T-helper 1 cell treated with Interleukin-12 subunit alpha and Interleukin-12 subunit beta and Interleukin-4 antibody, amounts not matched to agents 30 μg/mL and 1 μg/mL, for 36 hours (primary cell): Measurements from ENCODE around the gene NCOA1.

ENCODE experiments used
- H3K27ac Mint-ChIP-seq: one replicate; pipeline ENCODE4 v1.8.0; 2021; ENCODE audit warnings: mild to moderate bottlenecking, mixed read lengths
- H3K27me3 Mint-ChIP-seq: one replicate; pipeline ENCODE4 v1.8.0; 2021; ENCODE audit warnings: low read depth, mixed read lengths
- H3K36me3 Mint-ChIP-seq: one replicate; pipeline ENCODE4 v1.8.0; 2021; ENCODE audit warnings: low read depth, mixed read lengths
- H3K4me1 Mint-ChIP-seq: one replicate; pipeline ENCODE4 v1.8.0; 2021; ENCODE audit warnings: low read depth, mixed read lengths
- H3K4me3 Mint-ChIP-seq: one replicate; pipeline ENCODE4 v1.8.0; 2021; ENCODE audit warnings: mild to moderate bottlenecking, moderate library complexity, mixed read lengths
- H3K9me3 Mint-ChIP-seq: one replicate; pipeline ENCODE4 v1.8.0; 2021; ENCODE audit warnings: mixed read lengths

The NCOA1 gene

DNA sequence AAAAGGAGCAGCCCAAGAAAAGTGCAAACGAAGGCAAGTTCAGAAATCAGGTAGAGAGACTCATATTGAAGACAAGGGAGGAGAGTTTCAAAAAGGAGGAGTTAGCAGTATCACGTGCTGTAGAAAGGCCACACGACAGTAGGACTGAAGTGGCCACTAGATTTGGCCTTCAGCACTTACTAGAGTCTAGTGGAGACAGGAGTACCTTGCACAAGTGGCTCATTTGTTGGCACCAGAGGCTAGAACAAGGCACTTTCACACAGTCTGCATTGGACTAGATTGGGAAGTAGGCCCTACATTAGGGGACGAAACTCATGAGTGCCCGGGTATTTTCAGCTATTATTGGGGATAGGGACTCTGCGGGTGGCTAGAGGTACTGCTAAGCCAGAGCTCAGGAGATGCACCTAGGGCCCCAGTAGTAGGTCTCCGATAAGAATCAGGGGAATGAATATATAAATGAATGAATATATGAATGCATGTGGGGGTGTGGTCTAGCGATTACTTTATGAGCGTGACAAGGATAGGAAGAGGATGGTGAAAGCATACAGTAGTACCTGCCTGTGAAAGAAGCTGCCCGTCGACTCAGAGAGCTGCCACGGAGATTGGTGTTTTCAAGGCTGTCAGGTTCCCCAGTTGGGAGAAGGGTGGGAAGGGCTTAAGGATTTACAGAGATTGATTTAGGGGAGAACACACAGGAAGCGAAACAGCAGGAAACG is 1.4 kb upstream of the NCOA1 start:
- H3K36me3 Mint-ChIP-seq: peaks cover 2% of the 10 kb centered on the region
- H3K27me3 Mint-ChIP-seq: peaks cover 10% of the 10 kb centered on the region
- peaks cover 34% of the 10 kb centered on the region for H3K4me1 Mint-ChIP-seq
- peak overlapping the region; percentile 91 for H3K4me3 Mint-ChIP-seq
- H3K27ac Mint-ChIP-seq: peak overlapping the region; percentile 92
- peaks cover 3% of the 10 kb centered on the region for H3K9me3 Mint-ChIP-seq

DNA sequence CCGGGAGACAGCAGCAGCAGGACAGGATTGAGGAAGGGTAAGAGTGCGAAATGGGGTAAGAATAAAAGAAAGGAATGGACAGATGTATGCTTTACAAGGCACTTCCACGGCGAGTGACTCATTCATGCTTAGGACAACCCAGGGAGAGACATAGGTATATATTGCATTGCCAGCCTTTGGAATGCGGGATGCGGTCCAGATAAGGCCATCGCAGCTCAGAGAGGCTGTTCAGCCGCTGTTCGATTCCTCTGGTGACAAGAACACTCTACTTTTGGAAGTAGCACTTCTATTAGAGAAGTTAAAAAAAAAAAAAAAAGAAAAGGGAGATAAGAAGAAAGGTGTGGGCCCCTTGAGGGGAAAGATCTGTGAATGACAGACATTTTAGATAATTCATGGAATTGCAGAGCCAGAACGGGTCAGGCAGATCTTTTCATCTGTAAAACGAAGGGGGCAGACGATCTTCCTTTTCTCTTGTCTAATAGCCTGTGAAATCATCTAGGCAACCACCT is 819 bp upstream of the NCOA1 start:
- Mint-ChIP-seq H3K4me3 (peak overlapping the region; percentile 91), H3K4me1 (peaks cover 35% of the 10 kb centered on the region), H3K36me3 (peaks cover 2% of the 10 kb centered on the region), H3K9me3 (no peaks in the 10 kb centered on the region), H3K27ac (peak overlapping the region; percentile 92), H3K27me3 (peaks cover 10% of the 10 kb centered on the region)

- H3K27me3 Mint-ChIP-seq: peaks cover 10% of the 10 kb centered on the region
- H3K36me3 Mint-ChIP-seq: peaks cover 2% of the 10 kb centered on the region
- peak overlapping the region; percentile 45 for H3K27ac Mint-ChIP-seq
- peak overlapping the region; percentile 75 for H3K4me3 Mint-ChIP-seq
- no peaks in the 10 kb centered on the region for H3K9me3 Mint-ChIP-seq
- peaks cover 36% of the 10 kb centered on the region for H3K4me1 Mint-ChIP-seq
Measured at GRCh38 chr2:24491542-24492420, 727 bp downstream of the NCOA1 start.

GRCh38 chr2:24492421-24493279 is 1.6 kb downstream of the NCOA1 start:
- Mint-ChIP-seq H3K9me3 (no peaks in the 10 kb centered on the region), H3K4me1 (peaks cover 36% of the 10 kb centered on the region), H3K27me3 (peaks cover 10% of the 10 kb centered on the region), H3K36me3 (peaks cover 2% of the 10 kb centered on the region), H3K27ac (peak overlapping the region; percentile 45), H3K4me3 (peak overlapping the region; percentile 75)

- Mint-ChIP-seq H3K4me3 (peak overlapping the region; percentile 52), H3K4me1 (peaks cover 36% of the 10 kb centered on the region), H3K27ac (no peak overlapping the region), H3K9me3 (no peaks in the 10 kb centered on the region), H3K36me3 (peaks cover 2% of the 10 kb centered on the region), H3K27me3 (peaks cover 10% of the 10 kb centered on the region)
Measured at GRCh38 chr2:24493713-24494112, 2.7 kb downstream of the NCOA1 start.

- Mint-ChIP-seq H3K27me3 (peaks cover 10% of the 10 kb centered on the region), H3K27ac (no peak overlapping the region), H3K9me3 (no peaks in the 10 kb centered on the region), H3K36me3 (peaks cover 2% of the 10 kb centered on the region), H3K4me3 (no peak overlapping the region), H3K4me1 (peaks cover 36% of the 10 kb centered on the region)
Measured at GRCh38 chr2:24494410-24494809, 3.4 kb downstream of the NCOA1 start.

DNA sequence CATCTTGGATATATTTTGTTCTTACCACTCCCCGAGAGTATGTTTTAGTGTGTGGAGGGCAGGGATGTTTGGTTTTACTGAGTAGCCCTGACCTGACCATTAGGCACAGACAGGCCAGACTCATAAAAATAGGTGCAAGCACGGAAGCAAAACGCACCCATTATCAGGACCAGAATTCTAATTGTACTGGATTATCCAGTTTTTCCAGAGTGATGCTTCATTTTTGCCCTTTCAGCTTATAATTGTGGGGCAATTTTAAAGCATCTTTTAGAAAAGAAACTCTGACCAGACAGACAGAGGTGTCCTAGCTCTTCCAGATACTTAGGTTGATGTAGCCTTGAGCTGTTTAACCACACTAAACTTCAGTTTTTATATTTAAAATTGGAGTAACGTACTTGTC is 4.4 kb downstream of the NCOA1 start:
- H3K36me3 Mint-ChIP-seq: peaks cover 2% of the 10 kb centered on the region
- H3K4me1 Mint-ChIP-seq: peaks cover 26% of the 10 kb centered on the region
- no peak overlapping the region for H3K4me3 Mint-ChIP-seq
- peaks cover 10% of the 10 kb centered on the region for H3K27me3 Mint-ChIP-seq
- no peak overlapping the region for H3K27ac Mint-ChIP-seq
- no peaks in the 10 kb centered on the region for H3K9me3 Mint-ChIP-seq

DNA sequence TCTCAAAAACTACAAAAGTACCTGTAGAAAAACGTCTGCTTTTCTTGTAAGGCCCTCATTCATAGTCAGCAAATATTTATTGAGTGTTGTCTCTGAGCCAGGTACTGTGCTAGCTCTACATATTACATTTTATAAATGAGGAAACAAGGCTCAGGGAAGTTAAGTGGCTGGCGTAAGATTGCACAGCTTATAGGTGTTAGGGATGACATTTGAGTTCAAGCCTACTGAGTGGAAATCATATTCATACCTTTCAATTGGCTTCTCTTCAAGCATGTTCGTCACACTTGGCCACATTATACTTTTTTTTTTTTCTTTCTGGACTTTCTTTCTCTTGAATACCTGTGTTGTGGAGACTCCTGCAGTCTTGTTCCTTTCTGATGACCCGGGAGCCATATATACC is 5.9 kb downstream of the NCOA1 start:
- Mint-ChIP-seq H3K9me3 (no peaks in the 10 kb centered on the region), H3K4me3 (no peak overlapping the region), H3K4me1 (peaks cover 24% of the 10 kb centered on the region), H3K27me3 (peaks cover 10% of the 10 kb centered on the region), H3K27ac (no peak overlapping the region), H3K36me3 (peaks cover 2% of the 10 kb centered on the region)

DNA sequence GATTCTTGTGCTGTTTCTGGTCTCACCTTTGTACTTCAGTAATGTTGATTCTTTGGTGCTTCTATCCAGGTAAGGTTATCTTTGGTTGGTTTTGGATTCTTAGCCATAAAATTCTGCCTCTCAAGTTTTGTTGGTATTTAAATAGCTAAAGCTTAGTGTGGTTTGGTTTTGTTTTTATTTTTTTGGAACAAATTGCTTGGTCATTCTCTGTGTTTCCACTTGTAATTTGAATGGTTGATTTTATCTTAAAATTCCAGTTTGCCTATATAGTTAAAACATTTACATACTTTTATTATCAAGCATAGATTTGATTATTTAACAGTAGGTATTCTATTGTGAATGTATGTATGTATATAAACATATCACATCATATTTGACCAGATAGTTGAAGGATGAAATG is 6.6 kb downstream of the NCOA1 start:
- H3K4me3 Mint-ChIP-seq: no peak overlapping the region
- H3K27me3 Mint-ChIP-seq: peaks cover 4% of the 10 kb centered on the region
- H3K4me1 Mint-ChIP-seq: peaks cover 18% of the 10 kb centered on the region
- no peaks in the 10 kb centered on the region for H3K9me3 Mint-ChIP-seq
- no peak overlapping the region for H3K27ac Mint-ChIP-seq
- H3K36me3 Mint-ChIP-seq: no peaks in the 10 kb centered on the region

DNA sequence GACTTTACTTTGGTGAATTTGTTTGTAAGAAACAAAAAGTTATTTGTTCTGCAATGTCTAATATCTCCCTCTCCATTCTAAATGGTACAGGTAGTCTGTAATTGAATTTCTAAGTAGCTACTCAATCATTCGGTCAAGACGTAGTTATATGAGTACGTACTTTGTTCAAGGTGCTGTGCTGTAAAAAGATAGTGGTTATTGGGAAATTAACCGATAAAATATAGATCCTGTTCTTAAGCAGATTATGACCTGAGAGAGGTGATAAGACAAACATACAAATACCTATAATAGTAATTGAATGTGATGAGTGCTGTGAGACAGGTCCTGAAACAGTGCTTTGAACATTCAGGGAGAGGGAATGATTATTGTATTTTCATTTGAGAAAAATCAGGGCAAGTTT is 7.1 kb downstream of the NCOA1 start:
- peaks cover 13% of the 10 kb centered on the region for H3K4me1 Mint-ChIP-seq
- H3K36me3 Mint-ChIP-seq: no peaks in the 10 kb centered on the region

GRCh38 chr2:24501813-24502212 is 10.8 kb downstream of the NCOA1 start:
- H3K27me3 Mint-ChIP-seq: no peaks in the 10 kb centered on the region
- no peaks in the 10 kb centered on the region for H3K4me1 Mint-ChIP-seq
- H3K4me3 Mint-ChIP-seq: no peak overlapping the region
- no peak overlapping the region for H3K27ac Mint-ChIP-seq
- H3K9me3 Mint-ChIP-seq: no peaks in the 10 kb centered on the region
- no peaks in the 10 kb centered on the region for H3K36me3 Mint-ChIP-seq

More for the DNA sequence above, 7.1 kb downstream of the NCOA1 start:
- Mint-ChIP-seq H3K27me3 (no peaks in the 10 kb centered on the region), H3K4me3 (no peak overlapping the region), H3K27ac (no peak overlapping the region), H3K9me3 (no peaks in the 10 kb centered on the region)

- H3K4me1 Mint-ChIP-seq: peaks cover 11% of the 10 kb centered on the region
- H3K36me3 Mint-ChIP-seq: no peaks in the 10 kb centered on the region
- no peak overlapping the region for H3K27ac Mint-ChIP-seq
- no peaks in the 10 kb centered on the region for H3K9me3 Mint-ChIP-seq
- no peak overlapping the region for H3K4me3 Mint-ChIP-seq
- H3K27me3 Mint-ChIP-seq: no peaks in the 10 kb centered on the region
Measured at GRCh38 chr2:24505534-24506275, 14.7 kb downstream of the NCOA1 start.

GRCh38 chr2:24507549-24507948 is 16.5 kb downstream of the NCOA1 start:
- no peak overlapping the region for H3K27ac Mint-ChIP-seq
- no peaks in the 10 kb centered on the region for H3K9me3 Mint-ChIP-seq
- H3K4me1 Mint-ChIP-seq: peaks cover 17% of the 10 kb centered on the region
- H3K4me3 Mint-ChIP-seq: no peak overlapping the region
- no peaks in the 10 kb centered on the region for H3K36me3 Mint-ChIP-seq
- H3K27me3 Mint-ChIP-seq: no peaks in the 10 kb centered on the region

GRCh38 chr2:24508878-24509277 is 17.8 kb downstream of the NCOA1 start:
- H3K27me3 Mint-ChIP-seq: no peaks in the 10 kb centered on the region
- H3K27ac Mint-ChIP-seq: no peak overlapping the region
- no peaks in the 10 kb centered on the region for H3K36me3 Mint-ChIP-seq
- H3K4me3 Mint-ChIP-seq: no peak overlapping the region
- no peaks in the 10 kb centered on the region for H3K9me3 Mint-ChIP-seq
- H3K4me1 Mint-ChIP-seq: peaks cover 18% of the 10 kb centered on the region
